NCI-H82 treated with DMSO at 0.1 percent for 48 hours (cell line): ENCODE measurements around the gene CENPP.

Experiments used
- DNase-seq: peaks from one replicate; lab custom pipeline; 2025; ENCODE audit not compliant: unreplicated experiment; lab: John Stamatoyannopoulos, UW

The CENPP gene

DNA sequence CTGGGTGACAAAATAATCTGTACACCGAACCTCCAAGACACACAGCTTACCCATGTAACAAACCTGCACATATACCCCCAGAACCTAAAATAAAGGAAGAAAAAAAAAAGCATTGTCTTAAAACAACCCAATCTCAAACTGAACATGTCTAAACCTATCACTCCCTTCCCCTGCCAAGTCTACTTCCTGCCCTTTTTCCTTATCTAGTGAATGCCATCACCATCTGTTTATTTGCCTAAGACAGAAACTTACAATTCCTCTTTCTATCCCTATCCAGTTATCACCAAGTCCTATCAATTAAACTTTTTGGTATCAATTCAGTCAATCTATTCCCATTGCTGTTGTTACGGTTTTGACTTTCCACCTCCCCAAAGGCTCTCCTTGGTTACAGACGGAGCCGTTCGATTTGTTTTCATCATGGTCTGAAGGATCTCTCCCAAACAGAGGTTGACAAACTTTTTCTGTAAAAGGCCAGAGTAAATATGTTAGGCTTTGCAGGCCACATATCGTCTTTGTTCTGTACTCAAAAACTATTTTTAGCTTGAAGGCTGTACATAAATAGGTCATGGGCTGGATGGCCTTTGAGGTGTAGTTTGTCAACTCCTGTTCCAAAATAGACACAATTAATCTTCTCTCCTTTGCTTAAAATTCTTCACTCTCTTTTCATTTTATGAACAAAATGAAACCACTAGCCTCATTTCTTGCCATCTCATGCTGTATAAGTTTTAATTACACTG is 12.7 kb upstream of the CENPP start:
- no peak for DNase-seq

GRCh38 chr9:92313624-92314012 is 12.1 kb upstream of the CENPP start:
- DNase-seq, result no peak

DNA sequence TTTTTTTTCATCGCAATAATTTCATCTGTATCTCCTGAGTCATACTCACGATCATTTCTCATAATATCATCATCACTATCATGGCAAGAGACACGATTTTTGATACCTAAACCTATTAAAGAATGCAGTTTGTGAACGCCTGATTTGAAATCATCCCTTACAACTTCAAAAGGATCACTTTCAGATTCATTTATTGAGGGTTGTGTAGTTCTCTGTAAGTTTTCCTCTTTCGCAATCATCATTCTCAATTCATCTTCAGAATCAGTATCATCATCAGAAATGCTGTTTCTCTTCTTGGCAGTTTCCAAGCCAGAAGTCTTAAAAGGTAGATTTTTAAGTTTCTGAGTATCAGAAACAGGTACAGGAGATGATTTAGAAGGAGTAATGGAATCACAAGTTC is 10.3 kb upstream of the CENPP start:
- DNase-seq, result no peak

DNA sequence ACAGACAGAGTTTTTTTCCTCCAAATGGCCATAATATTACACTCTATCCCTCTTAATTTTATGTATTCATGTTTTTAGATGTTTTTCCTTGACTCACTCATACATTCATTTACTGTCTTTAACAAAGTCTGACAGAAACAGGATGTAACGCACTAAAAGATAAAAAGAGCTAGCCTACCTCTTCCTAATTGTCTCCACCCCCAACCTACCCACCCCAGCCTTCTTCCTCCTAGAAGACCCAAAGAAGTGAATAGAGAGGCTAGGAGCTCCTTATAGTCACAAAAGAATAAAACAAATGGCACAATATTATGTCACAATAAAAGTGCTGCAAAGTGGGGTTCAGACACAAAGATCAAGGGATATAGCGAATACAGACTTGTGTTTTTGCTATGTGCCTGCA is 1.3 kb upstream of the CENPP start:
- DNase-seq, result no peak

DNA sequence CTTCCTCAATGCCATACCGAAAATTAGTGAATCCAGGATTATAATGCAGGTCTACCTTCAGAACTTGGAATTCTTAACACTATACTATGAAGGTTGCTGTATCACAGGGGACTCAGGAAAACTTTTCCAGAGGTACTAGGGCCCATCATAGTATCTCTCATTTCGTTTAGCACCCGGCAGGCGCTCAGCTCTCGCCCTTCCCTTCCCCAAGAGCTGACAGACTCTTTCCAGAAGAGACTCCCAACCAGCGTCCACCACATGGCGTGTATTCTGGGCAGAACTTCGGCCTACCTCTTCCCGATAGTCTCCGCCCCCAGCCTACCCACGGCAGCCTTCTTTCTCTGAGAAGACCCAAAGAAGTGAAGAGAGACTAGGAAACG is 874 bp upstream of the CENPP start:
- DNase-seq, result no peak

DNA sequence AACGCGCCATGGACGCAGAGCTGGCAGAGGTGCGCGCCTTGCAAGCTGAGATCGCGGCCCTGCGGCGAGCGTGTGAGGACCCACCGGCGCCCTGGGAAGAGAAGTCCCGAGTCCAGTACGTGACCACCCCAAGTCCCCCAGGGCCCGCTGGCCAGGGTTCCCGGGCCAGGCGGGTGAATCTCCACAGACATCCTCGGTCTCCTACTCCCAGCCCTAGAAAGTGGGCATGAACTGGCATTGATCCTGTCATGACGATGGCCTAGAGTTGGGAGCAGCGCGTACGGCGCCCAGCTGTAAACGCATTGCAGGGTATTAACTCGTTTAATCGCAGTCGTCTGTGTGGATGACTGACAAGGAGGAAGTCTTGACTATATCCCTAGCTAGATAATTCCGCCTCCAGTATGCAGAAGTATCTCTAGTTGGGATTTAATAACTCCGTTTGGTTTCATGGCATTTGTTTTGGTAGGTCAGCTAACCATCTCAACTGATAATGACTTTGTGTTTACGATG is 293 bp downstream of the CENPP start:
- peak; percentile 10 for DNase-seq

DNA sequence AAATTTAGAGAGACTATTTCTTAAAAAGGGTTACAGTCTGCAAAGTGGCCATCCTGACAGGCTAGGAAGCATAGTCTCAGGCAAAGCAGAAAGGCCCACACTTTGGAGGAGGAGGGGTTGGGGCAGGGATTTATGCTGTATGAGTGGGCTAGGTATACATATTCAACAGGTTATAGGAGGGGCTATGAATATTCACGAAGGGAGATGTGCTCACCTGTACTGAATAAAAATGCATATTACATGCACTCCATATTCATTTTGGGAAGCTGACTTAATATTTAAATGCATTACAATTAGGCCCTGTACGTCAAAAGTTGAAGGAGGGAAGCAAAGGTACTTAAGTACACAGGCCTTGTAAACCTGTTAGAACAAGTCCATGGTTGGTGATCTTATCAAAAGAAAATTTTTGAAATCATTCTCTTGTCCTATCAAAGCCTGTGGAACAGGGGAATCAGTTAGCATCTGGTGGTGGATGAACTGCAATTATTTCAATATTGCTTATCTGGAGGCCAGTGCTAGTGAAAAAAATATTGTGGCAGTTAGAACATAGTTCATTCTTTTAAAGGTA is 1.6 kb downstream of the CENPP start:
- DNase-seq, result no peak

- DNase-seq, result no peak
Measured at GRCh38 chr9:92328225-92328624, 2.5 kb downstream of the CENPP start.

GRCh38 chr9:92332577-92333281 is 7.0 kb downstream of the CENPP start:
- no peak for DNase-seq

DNA sequence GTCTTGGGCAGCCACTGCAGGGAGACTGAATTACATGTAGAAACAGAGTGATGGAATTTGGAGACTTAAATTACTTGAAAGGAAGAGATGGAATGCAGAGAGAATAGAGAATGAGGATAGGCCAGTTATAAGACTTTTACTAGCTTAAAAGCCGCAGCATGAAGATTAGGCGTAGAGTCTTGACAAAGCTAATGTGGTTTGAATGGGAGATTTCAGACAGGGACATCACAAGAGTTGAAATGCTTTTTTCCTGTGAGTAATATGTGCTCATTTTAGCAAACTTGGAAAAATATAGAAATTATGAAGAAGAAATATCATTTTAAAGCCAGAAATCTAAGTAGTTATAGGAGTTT is 7.5 kb downstream of the CENPP start:
- no peak for DNase-seq

- no peak for DNase-seq
Measured at GRCh38 chr9:92341578-92341977, 15.8 kb downstream of the CENPP start.

DNA sequence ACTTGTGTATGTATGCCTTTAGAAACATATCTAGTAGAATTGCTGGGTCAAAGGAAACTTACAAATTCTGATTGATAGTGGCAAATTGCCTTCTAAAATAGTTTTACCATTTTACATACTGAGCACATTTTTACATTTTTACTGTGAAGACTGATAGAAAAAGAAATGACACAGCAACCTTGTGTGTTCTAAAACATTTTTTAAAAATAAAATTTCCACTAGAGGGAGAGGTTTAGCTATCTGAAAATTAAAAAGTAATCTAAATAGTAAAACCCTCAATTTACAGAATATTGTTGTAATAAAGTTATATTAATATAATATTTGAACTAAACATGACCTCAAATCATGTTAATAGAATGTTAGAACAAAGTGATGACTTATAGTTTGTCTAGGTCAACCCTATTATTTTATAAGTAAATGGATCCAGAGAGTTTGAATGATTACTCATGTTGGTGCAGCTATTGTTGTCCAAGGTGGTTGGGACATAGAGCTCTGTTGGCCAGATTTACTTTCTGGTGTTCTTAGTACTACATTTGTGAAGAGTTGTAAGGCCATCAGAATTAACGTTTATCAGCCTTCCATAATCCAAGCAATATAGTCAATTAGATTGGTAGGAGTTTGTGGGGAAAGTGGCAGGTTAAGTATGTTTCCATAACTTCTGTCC is 17.2 kb downstream of the CENPP start:
- no peak for DNase-seq

DNA sequence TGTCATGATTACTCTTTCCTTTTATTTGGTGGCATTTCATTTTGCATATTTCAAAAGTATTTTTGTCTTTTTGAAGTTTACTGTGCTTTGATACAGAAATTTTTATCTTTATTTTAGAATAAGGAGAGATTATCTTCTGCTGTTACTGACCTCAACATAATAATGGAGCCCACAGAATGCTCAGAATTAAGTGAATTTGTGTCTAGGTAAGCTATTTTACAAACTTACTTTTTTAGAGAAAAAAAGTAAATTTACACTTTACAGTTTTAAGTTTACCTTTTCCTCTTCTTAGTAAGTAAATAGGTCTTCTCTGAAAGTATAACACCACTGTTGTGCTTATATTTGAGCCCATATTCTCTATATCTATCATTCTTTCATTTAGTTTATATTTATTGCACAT is 19.8 kb downstream of the CENPP start:
- no peak for DNase-seq

DNA sequence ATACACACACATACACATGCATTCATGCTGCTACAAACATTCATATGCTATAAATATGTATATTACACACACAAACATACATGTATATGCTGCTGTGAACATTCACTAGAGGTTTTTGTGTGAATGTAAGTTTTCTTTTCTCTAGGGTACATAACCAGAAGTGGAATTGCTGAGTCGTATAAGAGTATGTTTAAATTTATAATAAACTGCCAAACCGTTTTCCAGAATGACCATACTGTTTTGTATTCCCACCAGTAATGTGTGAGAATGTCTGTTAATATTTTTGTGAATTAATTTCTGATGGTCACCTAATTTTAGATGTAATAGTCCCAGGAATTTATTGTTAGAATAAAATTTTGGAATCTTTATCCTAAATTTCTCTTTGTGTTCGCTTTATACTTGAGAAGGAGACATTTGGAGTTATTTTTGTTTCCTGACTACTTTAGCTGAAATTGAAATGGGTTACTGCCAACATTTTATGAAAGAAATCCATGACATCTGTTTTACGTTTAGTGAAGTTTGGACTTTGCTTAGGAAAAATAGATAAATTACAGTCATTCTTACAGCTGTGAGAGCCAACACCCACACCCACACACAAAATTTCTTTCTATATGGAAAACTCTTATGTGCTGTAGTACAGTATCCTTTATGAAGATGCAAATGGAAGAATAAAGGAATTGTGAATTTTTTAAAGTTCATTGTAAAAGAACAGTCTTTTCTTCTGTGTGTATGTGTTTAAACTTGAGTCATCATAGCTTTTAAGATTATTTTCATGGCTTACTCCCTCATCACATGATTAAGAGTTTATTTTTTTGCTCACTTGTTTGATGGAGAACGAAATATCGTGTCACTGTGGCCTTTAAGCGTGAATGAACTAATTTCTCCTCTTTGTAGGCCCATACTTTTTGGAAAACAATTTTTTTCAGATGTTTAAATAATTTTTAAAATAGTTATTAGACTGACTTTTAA is 24.3 kb downstream of the CENPP start:
- DNase-seq, result no peak

GRCh38 chr9:92350740-92351133 is 25.0 kb downstream of the CENPP start:
- no peak for DNase-seq

DNA sequence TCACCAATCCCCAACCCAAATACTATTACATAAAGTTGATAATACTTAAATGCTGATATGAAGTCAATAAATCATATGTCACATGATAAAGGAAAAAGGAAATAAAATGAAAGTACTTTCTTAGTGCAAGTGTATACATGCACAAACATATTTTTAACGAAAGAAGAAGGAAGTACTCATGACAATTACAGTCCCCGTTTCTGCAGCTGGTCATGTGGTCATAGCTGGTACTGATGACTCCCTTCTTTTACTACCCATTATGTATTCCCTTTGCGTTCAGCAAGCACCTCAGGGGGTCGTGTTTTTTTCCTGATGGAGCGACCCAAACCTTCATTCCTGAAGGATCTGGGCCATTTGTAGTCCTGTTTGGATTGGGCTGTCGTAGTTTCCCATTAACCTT is 27.3 kb downstream of the CENPP start:
- no peak for DNase-seq

DNA sequence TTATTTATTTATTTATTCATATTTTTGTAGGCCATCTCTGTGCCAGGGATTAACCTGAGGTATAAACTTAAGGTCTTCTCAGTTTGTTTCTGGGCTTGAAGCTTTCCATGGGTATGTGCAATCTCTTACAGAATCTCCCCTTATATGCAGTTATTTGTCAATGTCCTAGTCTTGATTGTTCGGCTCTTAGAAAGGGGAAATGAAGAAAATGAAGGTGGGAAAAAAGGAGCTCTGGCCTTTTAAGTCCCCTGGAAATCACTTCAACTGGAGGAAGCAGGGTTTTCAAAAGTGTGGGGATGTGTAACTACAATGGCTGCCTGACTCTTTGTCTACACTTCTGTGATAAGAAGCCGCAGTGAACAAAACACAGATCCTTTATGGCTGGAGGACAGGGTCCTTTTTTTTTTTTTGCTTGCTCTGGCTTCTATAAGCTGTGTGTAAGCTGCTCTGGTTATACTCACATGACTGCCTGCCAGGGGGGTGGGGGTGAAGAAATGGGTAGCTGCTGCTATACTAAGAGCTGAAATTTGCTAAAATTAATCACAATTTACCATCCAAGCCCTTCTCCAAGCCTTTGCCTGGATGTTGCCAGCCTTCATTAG is 33.7 kb downstream of the CENPP start:
- no peak for DNase-seq

DNA sequence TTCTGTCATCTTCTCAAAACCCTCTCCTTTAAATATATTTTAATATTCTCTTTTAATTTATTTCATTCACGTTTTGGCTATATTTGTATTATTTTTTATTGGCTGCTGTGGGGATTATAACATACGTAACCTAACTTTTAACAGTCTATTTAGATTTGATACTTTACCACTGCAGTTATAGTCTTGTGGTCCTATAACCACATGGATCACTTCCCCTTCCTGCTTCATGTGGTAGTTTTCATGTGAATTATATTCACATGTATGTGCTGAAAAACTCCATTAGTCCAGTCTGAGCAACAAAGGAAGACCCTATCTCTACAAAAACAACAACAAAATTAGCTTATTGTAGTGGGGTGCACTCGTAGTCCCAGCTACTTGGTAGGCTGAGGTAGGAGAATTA is 34.3 kb downstream of the CENPP start:
- no peak for DNase-seq

DNA sequence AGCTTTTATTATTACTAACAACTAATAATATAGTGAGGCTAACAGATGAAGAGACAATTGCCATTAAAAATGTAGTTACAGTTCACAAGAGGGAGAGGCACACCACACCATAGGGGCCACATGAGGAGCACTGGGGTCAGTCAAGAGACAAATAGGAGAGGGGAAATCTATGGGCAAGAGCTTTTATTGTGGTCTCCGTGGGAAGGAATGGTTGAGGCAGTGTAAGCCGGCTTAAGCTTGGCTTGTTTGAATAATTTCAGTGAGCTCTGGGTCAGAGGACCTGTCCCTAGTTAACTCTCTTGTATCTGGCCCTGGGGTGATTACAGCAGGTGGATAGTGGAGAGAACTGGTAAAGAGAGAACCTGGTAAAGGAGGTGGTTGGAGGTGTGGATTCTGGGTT is 43.3 kb downstream of the CENPP start:
- no peak for DNase-seq

GRCh38 chr9:92373167-92373566 is 47.4 kb downstream of the CENPP start:
- no peak for DNase-seq
